CD4-positive, alpha-beta T cell treated with Interleukin-12 subunit alpha and Interleukin-12 subunit beta, for 1 hour (primary cell): ENCODE results near the gene HEY2.

Source experiments
- DNase-seq: peaks from one replicate; pipeline ENCODE4 v3.0.0-alpha.2; 2020

The HEY2 gene

GRCh38 chr6:125745281-125746018 is 4.0 kb upstream of the HEY2 start:
- DNase-seq, result no peak

- no peak for DNase-seq
These were observed 3.4 kb upstream of the HEY2 start for GRCh38 chr6:125746019-125746414.

- peak; percentile 74 for DNase-seq
These were observed 2.5 kb upstream of the HEY2 start for GRCh38 chr6:125746731-125747588.

GRCh38 chr6:125747589-125748405 is 1.6 kb upstream of the HEY2 start:
- DNase-seq, result no peak

GRCh38 chr6:125748406-125749172 is 843 bp upstream of the HEY2 start:
- DNase-seq, result no peak

- DNase-seq, result no peak
These were observed 646 bp downstream of the HEY2 start for GRCh38 chr6:125749865-125750691.

GRCh38 chr6:125750692-125751333 is 1.4 kb downstream of the HEY2 start:
- no peak for DNase-seq

- no peak for DNase-seq
These were observed 2.0 kb downstream of the HEY2 start for GRCh38 chr6:125751334-125751916.

GRCh38 chr6:125752773-125753172 is 3.3 kb downstream of the HEY2 start:
- DNase-seq, result no peak

- peak; percentile 50 for DNase-seq
These were observed 3.9 kb downstream of the HEY2 start for GRCh38 chr6:125753218-125753936.

- DNase-seq, result no peak
These were observed 4.5 kb downstream of the HEY2 start for GRCh38 chr6:125753937-125754259.

- no peak for DNase-seq
These were observed 5.1 kb downstream of the HEY2 start for GRCh38 chr6:125754566-125754965.

GRCh38 chr6:125759184-125759902 is 9.9 kb downstream of the HEY2 start:
- DNase-seq, result no peak

- DNase-seq, result no peak
These were observed 10.6 kb downstream of the HEY2 start for GRCh38 chr6:125759959-125760457.

GRCh38 chr6:125764121-125764671 is 14.8 kb downstream of the HEY2 start:
- no peak for DNase-seq

- DNase-seq, result no peak
These were observed 16.5 kb downstream of the HEY2 start for GRCh38 chr6:125765944-125766343.

GRCh38 chr6:125766641-125767040 is 17.2 kb downstream of the HEY2 start:
- no peak for DNase-seq

- no peak for DNase-seq
These were observed 19.8 kb downstream of the HEY2 start for GRCh38 chr6:125769147-125769783.
